ENCODE measurements around the gene B3GNT4. TPM values are rescaled to one million over a fixed set of nuclear protein-coding genes. Genes with fewer than 3 reads are reported as not detected.
A peak's percentile ranks its signal among the peaks of the same experiment; 100 is the strongest.
"Not testable (repeated sequence)": the region's sequence is repeated elsewhere in the genome, so short reads cannot be mapped to it uniquely, and the experiment has no call there.

The B3GNT4 gene
- total RNA-seq, 1 experiment from 2014 or later: 0.29 TPM

- no peak for DNase-seq (ENCODE audit: low spot score)
Observed at GRCh38 chr12:122215771-122216170, 12.3 kb downstream of the B3GNT4 start.

- DNase-seq (ENCODE audit: low spot score): no peak
Observed at GRCh38 chr12:122216445-122216844, 12.9 kb downstream of the B3GNT4 start.

- peak; percentile 99 for DNase-seq (ENCODE audit: low spot score)
Observed at GRCh38 chr12:122225683-122226365, 22.3 kb downstream of the B3GNT4 start, which contains the start of gene DIABLO. Gene DIABLO, minus strand, starts transcription at chr12:122226052. Its CDS starts 38 bp downstream, at chr12:122226014.

- DNase-seq (ENCODE audit: low spot score): no peak
Observed at GRCh38 chr12:122226366-122227125, 23.0 kb downstream of the B3GNT4 start.

GRCh38 chr12:122227341-122227740 lies 23.8 kb downstream of the B3GNT4 start:
- DNase-seq (ENCODE audit: low spot score): no peak

GRCh38 chr12:122228092-122228491 lies 24.6 kb downstream of the B3GNT4 start:
- no peak for DNase-seq (ENCODE audit: low spot score)

GRCh38 chr12:122230798-122231197 lies 27.3 kb downstream of the B3GNT4 start:
- DNase-seq (ENCODE audit: low spot score): no peak

- no peak for DNase-seq (ENCODE audit: low spot score)
Observed at GRCh38 chr12:122232691-122233090, 29.2 kb downstream of the B3GNT4 start.

GRCh38 chr12:122235741-122236140 lies 32.2 kb downstream of the B3GNT4 start:
- no peak for DNase-seq (ENCODE audit: low spot score)

GRCh38 chr12:122238861-122239260 lies 35.4 kb downstream of the B3GNT4 start:
- no peak for DNase-seq (ENCODE audit: low spot score)

GRCh38 chr12:122243965-122244364 lies 40.5 kb downstream of the B3GNT4 start:
- DNase-seq (ENCODE audit: low spot score): no peak

GRCh38 chr12:122244565-122245371 lies 41.3 kb downstream of the B3GNT4 start:
- no peak for DNase-seq (ENCODE audit: low spot score)

- DNase-seq (ENCODE audit: low spot score): no peak
Observed at GRCh38 chr12:122245553-122245952, 42.0 kb downstream of the B3GNT4 start.

GRCh38 chr12:122250047-122250446 lies 46.5 kb downstream of the B3GNT4 start:
- no peak for DNase-seq (ENCODE audit: low spot score)

- DNase-seq (ENCODE audit: low spot score): no peak
Observed at GRCh38 chr12:122250536-122250935, 47.0 kb downstream of the B3GNT4 start.

- not testable (repeated sequence) for DNase-seq (ENCODE audit: low spot score)
Observed at GRCh38 chr12:122258462-122258861, 55.0 kb downstream of the B3GNT4 start.

Other genes starting within 250 kb of the B3GNT4 start
- 1.5 and 1.8 TPM in 2 replicates for gene BCL7A, start 181.8 kb upstream of the B3GNT4 start, total RNA-seq (2014; rRNA removed; shearing (Covaris generic))
- 4.3 and 5.0 TPM in 2 replicates for gene MLXIP, start 125.0 kb upstream of the B3GNT4 start, total RNA-seq (2014; rRNA removed; shearing (Covaris generic))
- not detected in 2 replicates for gene IL31, start 29.5 kb upstream of the B3GNT4 start, total RNA-seq (2014; rRNA removed; shearing (Covaris generic))
- not detected in 2 replicates for gene LRRC43, start 20.6 kb upstream of the B3GNT4 start, total RNA-seq (2014; rRNA removed; shearing (Covaris generic))
- 116 and 118 TPM in 2 replicates for gene DIABLO, start 22.3 kb downstream of the B3GNT4 start, total RNA-seq (2014; rRNA removed; shearing (Covaris generic))
- 15.6 and 16.8 TPM in 2 replicates for gene VPS33A, start 62.8 kb downstream of the B3GNT4 start, total RNA-seq (2014; rRNA removed; shearing (Covaris generic))
- 16.9 and 22.4 TPM in 2 replicates for gene CLIP1, start 219.0 kb downstream of the B3GNT4 start, total RNA-seq (2014; rRNA removed; shearing (Covaris generic))

Data from H4 (cell line).